HUES64 (cell line): ENCODE results near the gene COQ10B.

Experiments used
- H3K27ac ChIP-seq: 2 replicates; pipeline ENCODE4 v1.7.0; 2013; ENCODE audit warnings: low read depth, low read length, inconsistent platforms
- H3K27me3 ChIP-seq: 2 replicates; pipeline ENCODE4 v1.6.1; 2013; ENCODE audit warnings: mild to moderate bottlenecking, low read length; ENCODE audit not compliant: insufficient read depth
- H3K36me3 ChIP-seq: 2 replicates; pipeline ENCODE4 v1.6.1; 2013; ENCODE audit warnings: mild to moderate bottlenecking, low read length; ENCODE audit not compliant: insufficient read depth
- H3K4me1 ChIP-seq: 2 replicates; pipeline ENCODE4 v1.6.1; 2013; ENCODE audit warnings: mild to moderate bottlenecking, low read length, moderate library complexity; ENCODE audit not compliant: insufficient read depth
- H3K4me3 ChIP-seq: 2 replicates; pipeline ENCODE4 v1.5.1; 2013; ENCODE audit warnings: mild to moderate bottlenecking, low read length, moderate library complexity
- H3K9ac ChIP-seq: 2 replicates; pipeline ENCODE4 v1.6.1; 2013; ENCODE audit warnings: mild to moderate bottlenecking, low read depth, low read length
- H3K9me3 ChIP-seq: 2 replicates; pipeline ENCODE4 v1.6.1; 2013; ENCODE audit warnings: low read depth, low read length; ENCODE audit not compliant: insufficient read depth
- WGBS: fragments of 150-250, 120-280 bp; methylation state at CpG from one replicate; pipeline ENCODE4 v1.1.7; 2013; ENCODE audit warnings: missing lambda C conversion rate; 5-methylcytosine and 5-hydroxymethylcytosine counted together

Gene COQ10B

DNA sequence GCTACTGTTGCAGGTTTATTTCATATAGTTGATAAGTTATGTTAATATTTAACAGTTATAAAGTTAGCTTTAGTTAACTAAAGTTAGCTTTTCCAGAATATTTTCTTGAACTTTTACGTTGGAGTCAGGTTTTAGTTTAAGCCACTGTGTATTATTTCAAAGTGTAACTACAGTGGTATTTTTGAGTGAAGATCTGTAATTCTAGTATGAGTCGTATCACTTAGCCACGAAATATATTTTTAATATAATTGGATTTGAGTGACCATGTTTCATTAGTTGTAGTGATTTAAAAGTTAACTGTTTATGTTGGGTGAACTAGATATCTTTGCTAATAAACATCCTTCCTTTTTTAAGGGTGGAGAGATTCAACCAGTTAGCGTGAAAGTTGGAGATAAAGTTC, 49.3 kb downstream of the COQ10B start:
- Histone ChIP-seq H3K36me3 (peaks cover 50% of the 10 kb centered on the region), H3K4me3 (peak overlapping the region; percentile 76; the same call in 1 of the 2 replicates), H3K9ac (no peak overlapping the region), H3K9me3 (no peaks in the 10 kb centered on the region), H3K27ac (no peak overlapping the region), H3K27me3 (no peaks in the 10 kb centered on the region), H3K4me1 (0 out of 2 replicates have a peak, but pooled peaks cover 15% of the 10 kb centered on the region)
- WGBS: 94% methylated on average over 4 of the region's 4 CpGs

DNA sequence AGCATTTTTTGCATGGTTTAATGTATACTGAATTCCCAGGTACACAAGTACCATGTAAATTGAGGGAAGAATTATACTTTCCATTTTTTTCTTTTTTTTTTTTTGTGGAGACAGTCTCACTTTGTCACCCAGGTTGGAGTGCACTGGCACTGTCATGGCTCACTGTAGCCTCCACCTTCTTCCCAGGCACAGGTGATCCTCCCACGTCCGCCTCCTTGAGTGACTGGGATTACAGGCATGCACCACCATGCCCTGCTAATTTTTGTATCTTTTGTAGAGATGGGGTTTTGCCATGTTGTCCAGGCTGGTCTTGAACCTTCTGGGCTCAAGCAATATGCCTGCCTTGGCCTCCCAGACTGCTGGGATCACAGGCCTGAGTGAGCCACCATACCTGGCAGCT, 50.6 kb downstream of the COQ10B start:
- peaks cover 40% of the 10 kb centered on the region for H3K36me3 ChIP-seq
- no peaks in the 10 kb centered on the region for H3K27me3 ChIP-seq
- WGBS: 93% methylated on average over 2 of the region's 2 CpGs
- no peak overlapping the region for H3K4me3 ChIP-seq
- no peak overlapping the region for H3K27ac ChIP-seq
- H3K9me3 ChIP-seq: no peaks in the 10 kb centered on the region
- no peak overlapping the region for H3K9ac ChIP-seq
- H3K4me1 ChIP-seq: 0 out of 2 replicates have a peak, but pooled peaks cover 9% of the 10 kb centered on the region

DNA sequence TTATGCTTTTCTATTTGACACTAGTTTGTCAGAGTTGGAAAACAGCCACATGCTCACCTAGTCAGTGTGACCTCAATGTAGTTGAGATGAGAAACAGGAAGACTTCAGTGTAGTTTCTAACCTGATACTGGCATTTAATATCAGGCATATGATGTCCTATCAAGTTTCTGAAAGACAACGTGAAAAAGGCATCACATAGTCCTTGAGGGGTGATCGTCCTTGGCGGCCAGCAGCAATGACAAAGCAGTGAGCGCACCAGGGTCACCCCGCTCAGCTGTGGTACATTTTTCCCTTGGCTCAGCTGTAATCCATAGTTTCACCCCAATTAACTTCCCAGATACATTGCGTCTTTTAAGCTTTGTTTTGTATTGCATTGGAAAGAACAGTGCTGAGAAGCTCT, 51.2 kb downstream of the COQ10B start:
- Histone ChIP-seq H3K27ac (no peak overlapping the region), H3K27me3 (no peaks in the 10 kb centered on the region), H3K4me1 (0 out of 2 replicates have a peak, but pooled peaks cover 9% of the 10 kb centered on the region), H3K4me3 (no peak overlapping the region), H3K36me3 (peaks cover 40% of the 10 kb centered on the region), H3K9me3 (no peaks in the 10 kb centered on the region), H3K9ac (no peak overlapping the region)
- WGBS: 95% methylated on average over 6 of the region's 6 CpGs

DNA sequence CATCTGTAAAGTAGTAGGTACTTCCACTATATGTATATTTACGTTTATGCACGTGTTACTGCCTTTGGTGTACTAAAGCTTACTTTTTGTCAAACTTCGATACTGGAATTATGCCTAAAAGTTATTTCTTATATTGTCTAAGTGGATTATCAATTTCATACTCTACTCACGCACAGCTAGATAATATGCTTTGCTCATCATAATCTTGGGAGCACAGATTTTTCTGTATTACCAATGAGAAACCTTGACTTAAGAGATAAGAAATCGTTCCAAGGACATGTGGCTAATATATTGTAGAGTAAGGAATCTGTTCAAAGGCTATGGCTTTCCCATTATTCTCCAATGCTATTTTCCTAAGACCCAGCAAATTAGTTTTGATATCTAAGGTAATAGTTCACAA, 53.3 kb downstream of the COQ10B start:
- H3K4me3 ChIP-seq: no peak overlapping the region
- no peak overlapping the region for H3K9ac ChIP-seq
- 96% methylated on average over 4 of the region's 5 CpGs for WGBS
- H3K9me3 ChIP-seq: no peaks in the 10 kb centered on the region
- H3K36me3 ChIP-seq: peaks cover 38% of the 10 kb centered on the region
- H3K27me3 ChIP-seq: no peaks in the 10 kb centered on the region
- H3K4me1 ChIP-seq: 0 out of 2 replicates have a peak, but pooled peaks cover 8% of the 10 kb centered on the region
- no peak overlapping the region for H3K27ac ChIP-seq

DNA sequence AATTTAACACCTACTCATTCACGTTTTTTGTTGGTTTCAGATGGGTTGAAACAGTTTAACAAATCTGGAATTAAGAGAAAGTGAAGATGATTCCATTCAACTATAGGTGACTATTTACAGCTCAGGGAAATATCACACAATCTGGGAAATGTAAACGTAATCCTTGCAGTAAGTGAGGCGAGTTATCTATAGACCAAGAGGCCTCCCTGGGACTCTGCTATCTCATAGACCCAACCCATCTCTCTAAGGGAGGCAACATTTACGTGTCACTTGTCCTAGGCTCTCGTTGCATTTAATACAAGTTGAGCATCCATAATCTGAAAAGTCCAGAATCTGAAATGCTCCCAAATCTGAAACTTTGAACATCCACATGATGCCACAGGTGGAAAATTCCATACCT, 60.6 kb downstream of the COQ10B start:
- H3K27me3 ChIP-seq: no peaks in the 10 kb centered on the region
- H3K4me1 ChIP-seq: peaks cover 15% of the 10 kb centered on the region
- no peak overlapping the region for H3K27ac ChIP-seq
- no peaks in the 10 kb centered on the region for H3K9me3 ChIP-seq
- H3K9ac ChIP-seq: no peak overlapping the region
- WGBS: 91% methylated on average over 5 of the region's 5 CpGs
- no peak overlapping the region for H3K4me3 ChIP-seq
- no peaks in the 10 kb centered on the region; the same call in 1 of the 2 replicates for H3K36me3 ChIP-seq

DNA sequence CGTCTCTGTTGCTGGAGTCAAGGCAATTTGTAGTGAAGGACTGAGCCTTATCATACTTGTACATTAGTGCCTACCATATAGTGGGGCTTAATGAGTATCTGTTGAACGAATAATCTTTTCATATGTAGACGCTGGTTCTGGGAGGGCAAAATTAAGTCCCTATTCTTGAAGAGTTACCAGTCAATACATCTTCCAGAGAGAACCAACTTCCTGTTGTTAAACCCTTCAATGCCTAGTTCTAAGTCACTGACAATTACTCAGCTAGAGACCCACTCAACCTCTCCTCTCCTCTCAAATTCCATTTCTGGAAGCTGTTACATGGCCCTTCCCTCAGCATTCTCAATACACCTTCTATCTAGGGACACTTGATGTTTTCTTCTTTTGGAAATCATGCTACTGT, 61.4 kb downstream of the COQ10B start:
- peak overlapping the region; percentile 90 for H3K4me3 ChIP-seq
- no peaks in the 10 kb centered on the region for H3K27me3 ChIP-seq
- no peak overlapping the region for H3K27ac ChIP-seq
- H3K36me3 ChIP-seq: no peaks in the 10 kb centered on the region
- 71% methylated on average over 3 of the region's 3 CpGs for WGBS
- H3K9ac ChIP-seq: peak overlapping the region; percentile 87; the same call in 1 of the 2 replicates
- no peaks in the 10 kb centered on the region for H3K9me3 ChIP-seq
- H3K4me1 ChIP-seq: peaks cover 18% of the 10 kb centered on the region

DNA sequence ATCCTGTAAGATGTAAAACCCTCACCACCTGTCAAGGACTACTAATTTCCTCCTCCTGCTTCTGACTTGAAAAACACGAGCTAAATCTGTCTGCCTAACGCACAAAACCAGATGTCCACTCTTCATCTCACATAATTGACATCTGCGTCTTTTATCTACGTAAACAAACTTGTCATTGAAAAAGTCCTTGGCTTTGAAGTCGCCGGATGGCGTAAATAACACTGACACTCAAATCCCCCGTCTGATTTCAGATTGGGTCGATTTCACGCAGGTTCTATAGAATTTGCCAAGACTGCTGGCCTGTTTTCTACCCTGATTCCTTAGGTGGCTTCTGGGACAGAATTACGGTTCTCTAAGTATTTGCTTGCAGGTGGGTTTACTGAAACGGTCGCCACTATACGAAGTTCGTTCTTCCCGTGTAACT, 62.0 kb downstream of the COQ10B start:
- peaks cover 18% of the 10 kb centered on the region for H3K4me1 ChIP-seq
- H3K27ac ChIP-seq: peak overlapping the region; percentile 64
- H3K36me3 ChIP-seq: 0 out of 2 replicates have a peak, but pooled peaks cover 1% of the 10 kb centered on the region
- H3K9ac ChIP-seq: peak overlapping the region; percentile 87
- WGBS: 17% methylated on average over 16 of the region's 16 CpGs
- no peaks in the 10 kb centered on the region for H3K27me3 ChIP-seq
- H3K4me3 ChIP-seq: peak overlapping the region; percentile 90
- no peaks in the 10 kb centered on the region for H3K9me3 ChIP-seq

DNA sequence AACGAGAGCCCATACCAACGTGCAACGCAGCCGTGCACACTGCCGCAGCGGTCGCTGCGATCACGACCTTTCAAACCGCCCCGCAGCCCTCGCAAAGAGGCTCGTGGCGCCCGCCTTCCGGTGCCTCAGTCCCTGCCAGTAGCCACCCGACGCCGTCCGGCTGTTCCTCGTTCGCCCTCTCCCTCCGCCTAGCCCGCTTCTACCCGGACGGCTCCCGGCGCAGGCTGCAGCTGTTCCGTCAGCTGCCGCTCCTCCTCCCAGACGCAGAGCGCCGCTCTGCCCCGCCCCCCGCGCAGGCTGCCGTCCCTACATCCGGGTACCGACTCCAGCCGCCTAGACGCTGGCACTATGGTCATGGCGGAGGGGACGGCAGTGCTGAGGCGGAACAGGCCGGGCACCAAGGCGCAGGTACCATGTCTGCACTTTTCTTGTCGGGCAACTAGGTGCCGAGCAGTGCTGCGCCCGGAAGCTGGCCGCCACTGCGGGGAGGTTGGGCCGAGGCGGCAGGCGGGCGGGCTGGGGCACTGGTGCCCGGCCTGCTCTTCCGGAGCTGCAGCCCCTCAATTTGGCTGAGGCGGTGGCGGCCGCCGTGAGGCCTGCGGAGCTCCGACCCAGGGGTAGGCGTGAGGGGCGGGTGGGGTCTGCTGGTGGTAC, 62.5 kb downstream of the COQ10B start, which contains the start of gene MOB4:
MOB4 (plus strand) TSS at position 328 of the 654 bp plus-strand sequence; CDS start at position 349, 21 bp downstream.
- Histone ChIP-seq H3K36me3 (0 out of 2 replicates have a peak, but pooled peaks cover 4% of the 10 kb centered on the region), H3K27ac (peak within 1 kb of the TSS; percentile 84), H3K9ac (peak within 1 kb of the TSS; percentile 87), H3K4me3 (peak within 1 kb of the TSS; percentile 90), H3K27me3 (no peaks in the 10 kb centered on the region), H3K4me1 (peaks cover 23% of the 10 kb centered on the region), H3K9me3 (no peaks in the 10 kb centered on the region)
- under 1% methylated on average over 66 of the region's 66 CpGs for WGBS

DNA sequence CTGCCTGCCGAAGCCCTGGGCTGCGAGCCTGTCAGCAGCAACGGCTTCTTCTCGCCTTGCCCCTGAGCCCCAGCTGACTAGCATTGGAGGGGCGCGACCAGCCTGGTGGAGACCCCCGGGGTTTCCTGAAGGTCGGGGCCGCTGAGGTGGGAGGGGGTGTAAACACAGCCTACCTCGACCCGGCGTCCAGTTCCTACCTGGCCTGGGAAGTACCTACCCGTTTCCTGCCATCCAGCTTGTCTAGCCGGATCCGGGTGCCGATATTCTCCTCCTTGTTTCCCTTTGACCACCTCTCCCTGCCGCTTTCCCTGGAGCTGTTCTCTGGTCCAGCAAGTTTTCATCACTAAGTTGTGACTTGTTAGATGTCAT, 63.0 kb downstream of the COQ10B start:
- H3K4me3 ChIP-seq: peak overlapping the region; percentile 90
- H3K9me3 ChIP-seq: no peaks in the 10 kb centered on the region
- peaks cover 26% of the 10 kb centered on the region for H3K4me1 ChIP-seq
- WGBS: under 1% methylated on average over 17 of the region's 17 CpGs
- peak overlapping the region; percentile 87 for H3K9ac ChIP-seq
- H3K36me3 ChIP-seq: 0 out of 2 replicates have a peak, but pooled peaks cover 4% of the 10 kb centered on the region
- H3K27ac ChIP-seq: peak overlapping the region; percentile 84
- no peaks in the 10 kb centered on the region for H3K27me3 ChIP-seq

DNA sequence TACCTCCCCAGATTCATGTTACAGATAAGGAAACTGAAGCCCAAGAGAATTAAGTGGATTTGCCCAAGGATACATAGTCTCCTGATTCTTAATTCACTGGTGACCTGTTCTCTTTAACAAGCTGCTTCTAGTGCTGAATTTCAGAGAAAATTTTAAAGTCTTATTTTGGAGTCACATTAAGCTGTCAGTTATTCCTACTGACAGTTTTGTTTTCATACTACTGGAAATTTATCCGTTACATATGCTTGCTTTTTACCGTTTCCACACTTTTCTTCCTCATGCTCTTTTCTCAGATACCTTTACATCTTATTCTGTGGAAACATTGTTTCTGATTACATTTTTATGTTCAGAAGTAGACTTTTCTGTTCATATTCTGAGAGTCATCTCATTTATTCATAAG, 63.8 kb downstream of the COQ10B start:
- WGBS: 75% methylated on average over 2 of the region's 2 CpGs
- Histone ChIP-seq H3K9ac (peak overlapping the region; percentile 87; the same call in 1 of the 2 replicates), H3K36me3 (0 out of 2 replicates have a peak, but pooled peaks cover 4% of the 10 kb centered on the region), H3K9me3 (no peaks in the 10 kb centered on the region), H3K27me3 (no peaks in the 10 kb centered on the region), H3K27ac (no peak overlapping the region), H3K4me3 (peak overlapping the region; percentile 90), H3K4me1 (peaks cover 26% of the 10 kb centered on the region)
